CD4-positive, alpha-beta T cell (primary cell): ENCODE measurements around the gene LEF1. TPM values are rescaled to one million over a fixed set of nuclear protein-coding genes. Genes with fewer than 3 reads are reported as not detected.

Source experiments
- ATAC-seq: fragments of 200-7000 bp; cut with Tn5 transposase; one replicate; pipeline ENCODE4 v1.10.0; 2022; ENCODE audit warnings: mild to moderate bottlenecking; ENCODE audit not compliant: poor library complexity
- CTCF ChIA-PET: fragments of 350-600 bp; sonication (Branson Sonifier 250); formaldehyde crosslinking; loops from one replicate; lab custom pipeline; 2021; ENCODE audit warnings: antibody characterized with exemption, inconsistent platforms; lab: Charles Lee
- POLR2A ChIA-PET: fragments of 350-600 bp; sonication (Branson Sonifier 250); formaldehyde crosslinking; loops from one replicate; lab custom pipeline; 2021; ENCODE audit warnings: antibody characterized with exemption, inconsistent platforms; lab: Charles Lee
- DNase-seq, 14 experiments: peaks; one replicate each; pipeline ENCODE4 v3.0.0-alpha.2; 2013 to 2020; ENCODE audit warnings: mixed read lengths in 2 of 14
- H3K27ac ChIP-seq, 2 donors: one replicate each; pipeline versions ENCODE4 v1.5.1 to v1.7.0; 2013; ENCODE audit warnings: low read length in 2 of 2, low read depth in 1 of 2, mild to moderate bottlenecking in 1 of 2
- H3K27me3 ChIP-seq, 2 experiments: 1 replicate in 1 of 2; 2 replicates in 1 of 2; pipeline versions ENCODE4 v1.6.1 to v1.7.0; 2013; ENCODE audit warnings: low read length in 2 of 2, control low read depth in 1 of 2, mild to moderate bottlenecking in 1 of 2, moderate library complexity in 1 of 2; ENCODE audit not compliant: insufficient read depth in 2 of 2, control insufficient read depth in 1 of 2
- H3K36me3 ChIP-seq: one replicate; pipeline ENCODE4 v1.6.1; 2013; ENCODE audit warnings: low read length, control low read depth; ENCODE audit not compliant: insufficient read depth
- H3K4me1 ChIP-seq: one replicate; pipeline ENCODE4 v1.6.1; 2013; ENCODE audit warnings: low read length, control low read depth; ENCODE audit not compliant: insufficient read depth
- H3K4me3 ChIP-seq: one replicate; pipeline ENCODE4 v1.5.1; 2013; ENCODE audit warnings: mild to moderate bottlenecking, low read length, moderate library complexity
- H3K9me3 ChIP-seq, 2 experiments: 1 replicate in 1 of 2; 2 replicates in 1 of 2; pipeline versions ENCODE4 v1.6.1 to v1.7.0; 2013; ENCODE audit warnings: low read length in 2 of 2, mild to moderate bottlenecking in 2 of 2, control low read depth in 1 of 2, moderate library complexity in 1 of 2; ENCODE audit not compliant: control insufficient read depth in 1 of 2, insufficient read depth in 1 of 2
- H3K27ac Mint-ChIP-seq: one replicate; pipeline ENCODE4 v1.8.0; 2020; ENCODE audit warnings: mixed read lengths
- H3K27me3 Mint-ChIP-seq: one replicate; pipeline ENCODE4 v1.8.0; 2021; ENCODE audit warnings: mixed read lengths
- H3K36me3 Mint-ChIP-seq: one replicate; pipeline ENCODE4 v1.8.0; 2021; ENCODE audit warnings: low read depth, mixed read lengths
- H3K4me1 Mint-ChIP-seq: one replicate; pipeline ENCODE4 v1.8.0; 2021; ENCODE audit warnings: low read depth, mixed read lengths
- H3K4me3 Mint-ChIP-seq: one replicate; pipeline ENCODE4 v1.8.0; 2020; ENCODE audit warnings: mild to moderate bottlenecking, mixed read lengths
- H3K9me3 Mint-ChIP-seq: one replicate; pipeline ENCODE4 v1.8.0; 2020; ENCODE audit warnings: mixed read lengths
- intact Hi-C, 2 experiments: fragments of 100-400 bp; cut with DNase I in 1 of 2; cut with micrococcal nuclease in 1 of 2; formaldehyde crosslinking; loops; one replicate each; pipeline versions ENCODE4 v1.15.1 to v1.9.0; 2023 to 2025; cut with DNase I, micrococcal nuclease
- total RNA-seq, 174 experiments: library from RNA in 2 of 174; stranded (reverse) in 2 of 174; gene quantifications; one replicate each; pipeline ENCODE4 v1.2.3 and lab custom pipeline; 2021 to 2026
- TF ChIP-seq, protein P1 (sequence below): fragments of 200-600 bp; IDR thresholded peaks from one replicate; pipeline ENCODE4 v1.8.0; 2022; ENCODE audit warnings: antibody characterized with exemption, mild to moderate bottlenecking

The LEF1 gene
- total RNA-seq, 2 experiments from 2014 or later = 409 to 438 TPM

- Histone ChIP-seq H3K9me3 (no peaks in the 10 kb centered on the region), H3K4me1 (peaks cover 6% of the 10 kb centered on the region), H3K36me3 (no peaks in the 10 kb centered on the region), H3K4me3 (no peak overlapping the region), H3K27me3 (no peaks in the 10 kb centered on the region), H3K27ac (no peak overlapping the region)
- intact Hi-C loops = no loop called here
- H3K4me3 Mint-ChIP-seq = no peak overlapping the region
- ChIA-PET POLR2A (interaction anchor here (0.6 kb wide), 1 partner anchor 378 kb away, joined by 3 read pairs; no protein-coding TSS in a partner anchor), CTCF (interaction anchor here (1.3 kb wide), 1 partner anchor 175 kb away, joined by 3 read pairs; no protein-coding TSS in a partner anchor)
- DNase-seq (no peak), ATAC-seq (no peak)
- H3K27ac Mint-ChIP-seq = no peak overlapping the region
- TF ChIP-seq, protein P1, sequence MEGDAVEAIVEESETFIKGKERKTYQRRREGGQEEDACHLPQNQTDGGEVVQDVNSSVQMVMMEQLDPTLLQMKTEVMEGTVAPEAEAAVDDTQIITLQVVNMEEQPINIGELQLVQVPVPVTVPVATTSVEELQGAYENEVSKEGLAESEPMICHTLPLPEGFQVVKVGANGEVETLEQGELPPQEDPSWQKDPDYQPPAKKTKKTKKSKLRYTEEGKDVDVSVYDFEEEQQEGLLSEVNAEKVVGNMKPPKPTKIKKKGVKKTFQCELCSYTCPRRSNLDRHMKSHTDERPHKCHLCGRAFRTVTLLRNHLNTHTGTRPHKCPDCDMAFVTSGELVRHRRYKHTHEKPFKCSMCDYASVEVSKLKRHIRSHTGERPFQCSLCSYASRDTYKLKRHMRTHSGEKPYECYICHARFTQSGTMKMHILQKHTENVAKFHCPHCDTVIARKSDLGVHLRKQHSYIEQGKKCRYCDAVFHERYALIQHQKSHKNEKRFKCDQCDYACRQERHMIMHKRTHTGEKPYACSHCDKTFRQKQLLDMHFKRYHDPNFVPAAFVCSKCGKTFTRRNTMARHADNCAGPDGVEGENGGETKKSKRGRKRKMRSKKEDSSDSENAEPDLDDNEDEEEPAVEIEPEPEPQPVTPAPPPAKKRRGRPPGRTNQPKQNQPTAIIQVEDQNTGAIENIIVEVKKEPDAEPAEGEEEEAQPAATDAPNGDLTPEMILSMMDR = no peak
- peaks cover 32% of the 10 kb centered on the region for H3K4me1 Mint-ChIP-seq
- no peaks in the 10 kb centered on the region for H3K27me3 Mint-ChIP-seq
- no peaks in the 10 kb centered on the region for H3K9me3 Mint-ChIP-seq
- H3K36me3 Mint-ChIP-seq = peaks cover 8% of the 10 kb centered on the region
Observed at GRCh38 chr4:108193886-108194672, 25.3 kb upstream of the LEF1 start.

- Histone ChIP-seq H3K4me3 (no peak overlapping the region), H3K36me3 (no peaks in the 10 kb centered on the region), H3K9me3 (no peaks in the 10 kb centered on the region), H3K27me3 (no peaks in the 10 kb centered on the region), H3K4me1 (peaks cover 6% of the 10 kb centered on the region), H3K27ac (no peak overlapping the region)
- DNase-seq (no peak), ATAC-seq (no peak)
- TF ChIP-seq, protein P1 = no peak
- Mint-ChIP-seq H3K36me3 (peaks cover 8% of the 10 kb centered on the region), H3K4me1 (peaks cover 32% of the 10 kb centered on the region), H3K9me3 (no peaks in the 10 kb centered on the region), H3K27me3 (no peaks in the 10 kb centered on the region), H3K4me3 (no peak overlapping the region), H3K27ac (no peak overlapping the region)
- intact Hi-C loops = no loop called here
- ChIA-PET POLR2A (no interaction called here), CTCF (interaction anchor here (1.3 kb wide), 1 partner anchor 174 kb away, joined by 3 read pairs; no protein-coding TSS in a partner anchor)
Observed at GRCh38 chr4:108192935-108193334, 24.2 kb upstream of the LEF1 start.

- Mint-ChIP-seq H3K9me3 (no peaks in the 10 kb centered on the region), H3K27ac (no peak overlapping the region), H3K4me3 (no peak overlapping the region), H3K4me1 (peaks cover 32% of the 10 kb centered on the region), H3K27me3 (no peaks in the 10 kb centered on the region), H3K36me3 (peaks cover 8% of the 10 kb centered on the region)
- POLR2A ChIA-PET = no interaction called here
- no peaks in the 10 kb centered on the region for H3K27me3 ChIP-seq
- H3K36me3 ChIP-seq = no peaks in the 10 kb centered on the region
- no peak for ATAC-seq
- DNase-seq = no peak
- H3K9me3 ChIP-seq = no peaks in the 10 kb centered on the region
- intact Hi-C loops = no loop called here
- TF ChIP-seq, protein P1 = no peak
- no peak overlapping the region for H3K4me3 ChIP-seq
- CTCF ChIA-PET = interaction anchor here (0.9 to 1.0 kb wide), 2 partner anchors 10 to 292 kb away, joined by 3 read pairs; no protein-coding TSS in a partner anchor
- H3K4me1 ChIP-seq = peaks cover 6% of the 10 kb centered on the region
- no peak overlapping the region for H3K27ac ChIP-seq
Observed at GRCh38 chr4:108192056-108192455, 23.3 kb upstream of the LEF1 start.
